KBM-7 (cell line): ENCODE measurements around the gene DLGAP1.

ENCODE experiments used
- DNase-seq: peaks from one replicate; pipeline ENCODE4 v3.0.0-alpha.2; 2015
- in situ Hi-C: fragments of 300-500 bp; cut with MboI; formaldehyde crosslinking; loops from 2 replicates; pipeline ENCODE4 v1.14.3; 2020; ENCODE audit warnings: low sequenced_read_pairs, low pct_unique_long_range_greater_than_20kb, mixed read lengths

DLGAP1 gene

DNA sequence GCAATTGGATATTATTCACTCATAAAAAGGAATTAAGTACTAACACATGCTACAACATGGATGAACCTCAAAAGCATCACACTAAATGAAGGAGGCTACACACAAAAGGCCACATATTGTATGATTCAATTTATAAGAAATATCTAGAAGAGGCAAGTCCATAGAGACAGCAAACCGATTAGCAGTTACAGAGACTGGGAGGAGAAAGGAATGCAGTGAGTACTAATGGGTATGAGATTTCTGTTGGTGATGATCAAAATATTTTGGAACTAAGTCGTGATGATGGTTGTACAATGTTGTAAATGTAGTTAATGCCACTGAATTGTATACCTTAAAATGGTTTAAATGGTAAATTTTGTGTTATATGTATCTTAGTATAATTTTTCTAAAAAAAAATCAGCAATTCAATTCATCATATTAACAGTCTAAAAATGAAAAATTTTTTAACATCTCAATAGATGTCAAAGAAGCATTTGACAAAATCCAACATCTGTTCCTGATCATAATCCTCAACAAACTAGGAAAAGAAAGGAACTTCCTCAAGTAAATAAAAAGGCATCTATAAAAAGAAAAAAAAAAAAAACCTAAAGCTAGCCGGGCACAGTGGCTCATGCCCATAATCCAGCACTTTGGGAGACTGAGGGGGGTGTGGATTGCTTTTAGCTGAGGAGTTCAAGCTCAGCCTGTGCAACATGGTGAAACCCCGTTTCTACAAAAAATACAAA lies 907.1 kb downstream of the DLGAP1 start:
- no peak for DNase-seq
- in situ Hi-C loops, result no loop called here

DNA sequence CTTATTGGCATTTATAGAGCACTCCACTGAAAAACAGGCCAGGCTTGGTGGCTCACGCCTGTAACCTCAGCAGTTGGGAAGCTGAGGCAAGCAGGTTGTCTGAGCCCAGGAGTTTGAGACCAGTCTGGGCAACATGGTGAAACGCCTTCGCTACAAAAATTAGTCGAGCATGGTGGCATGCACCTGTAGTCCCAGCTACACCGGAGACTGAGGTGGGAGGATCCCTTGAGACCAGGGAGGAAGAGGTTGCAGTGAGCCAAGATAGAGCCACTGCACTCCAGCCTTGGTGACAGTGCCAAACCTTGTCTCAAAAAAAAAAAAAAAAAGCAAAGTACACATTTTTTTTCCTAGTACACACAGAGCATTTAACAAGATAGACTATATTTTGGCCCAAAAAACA lies 909.0 kb downstream of the DLGAP1 start:
- DNase-seq, result no peak
- in situ Hi-C loops, result no loop called here

DNA sequence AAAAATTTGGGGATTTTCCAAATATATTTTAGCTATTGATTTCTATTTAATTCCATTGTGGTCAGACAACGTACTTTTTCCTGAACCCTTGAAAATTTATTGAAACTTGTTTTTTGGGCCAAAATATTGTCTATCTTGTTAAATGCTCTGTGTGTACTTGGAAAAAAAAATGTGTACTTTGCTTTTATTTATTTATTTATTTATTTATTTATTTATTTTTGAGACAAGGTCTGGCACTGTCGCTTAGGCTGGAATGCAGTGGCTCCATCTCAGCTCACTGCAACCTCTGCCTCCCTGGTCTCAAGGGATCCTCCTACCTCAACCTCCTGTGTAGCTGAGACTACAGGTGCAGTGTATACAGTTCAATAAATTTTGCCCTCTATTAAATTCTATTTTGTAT lies 910.6 kb downstream of the DLGAP1 start:
- in situ Hi-C loops, result no loop called here
- DNase-seq, result no peak

DNA sequence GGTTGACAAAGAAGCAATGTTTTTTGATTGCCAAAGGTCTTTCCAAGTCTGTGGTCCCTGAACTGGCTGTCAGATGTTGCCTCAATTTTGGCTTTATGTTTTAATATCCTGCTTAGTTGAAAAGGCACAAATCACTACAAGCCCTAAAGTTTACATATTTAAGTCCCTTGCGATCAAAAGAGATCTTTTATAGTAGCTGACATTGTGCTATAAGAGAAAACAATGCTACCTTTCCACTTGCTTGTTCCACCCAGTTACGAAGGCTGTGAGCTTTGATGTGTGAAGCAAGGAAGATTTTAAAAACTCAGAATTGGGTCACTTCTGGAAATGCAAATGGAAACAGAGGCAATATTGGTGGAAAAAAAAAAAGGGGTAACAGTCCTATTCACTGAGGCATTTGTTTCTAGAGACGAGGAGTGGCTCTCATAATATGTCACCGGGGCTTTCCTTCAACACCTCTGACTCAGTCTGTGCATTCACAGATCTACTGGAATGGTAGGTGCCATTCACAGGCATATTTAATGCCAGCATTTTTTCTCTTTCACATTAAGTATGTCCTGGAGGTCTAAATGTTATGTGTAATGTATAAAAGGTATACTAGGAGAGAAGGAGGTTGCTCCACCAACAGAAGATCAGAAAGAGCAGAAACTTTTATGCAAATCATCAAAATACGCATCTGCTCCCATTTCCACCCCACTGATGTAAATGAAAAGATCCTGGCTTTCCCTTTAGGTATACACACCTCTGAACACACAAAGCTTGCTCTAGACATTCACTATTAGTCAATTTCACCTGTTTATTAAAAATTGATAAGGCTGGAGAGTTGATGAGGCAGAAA lies 913.3 kb downstream of the DLGAP1 start:
- DNase-seq, result no peak
- in situ Hi-C loops, result no loop called here

DNA sequence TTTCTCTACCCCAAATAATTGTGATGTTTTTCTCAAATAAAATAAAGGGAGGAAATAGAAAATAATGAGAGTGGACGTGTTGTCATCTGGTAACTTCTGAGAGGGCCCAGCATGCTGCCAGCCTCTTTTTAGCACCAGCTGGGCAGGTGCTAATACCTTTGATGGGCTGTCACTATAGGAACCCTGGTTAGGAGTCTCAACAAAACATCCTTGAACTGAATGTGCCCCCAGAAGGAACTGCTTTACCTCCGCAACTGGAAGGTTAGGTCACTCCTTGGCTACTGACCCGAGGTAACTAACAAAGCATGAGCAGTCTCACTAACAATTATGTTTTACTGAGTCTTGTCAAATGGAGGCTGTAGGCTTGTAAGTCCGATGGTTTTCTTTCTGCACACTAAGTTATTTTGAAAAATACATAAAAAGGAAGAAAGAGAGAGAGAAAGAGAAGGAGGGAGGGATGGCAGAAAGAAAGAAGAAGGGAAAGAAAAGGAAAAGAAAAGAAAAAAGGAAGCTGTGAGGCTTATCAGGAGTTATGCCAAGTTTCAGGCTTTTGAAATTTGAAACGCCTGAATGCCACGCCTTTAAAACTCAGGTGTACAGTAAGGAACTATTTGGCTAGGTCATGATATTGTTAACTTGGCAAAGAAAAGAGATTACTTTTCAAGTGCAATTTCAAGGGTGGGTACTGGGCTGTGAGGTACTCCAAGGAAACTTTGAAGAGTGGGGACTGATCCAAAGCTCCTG lies 914.1 kb downstream of the DLGAP1 start:
- in situ Hi-C loops, result no loop called here
- no peak for DNase-seq

DNA sequence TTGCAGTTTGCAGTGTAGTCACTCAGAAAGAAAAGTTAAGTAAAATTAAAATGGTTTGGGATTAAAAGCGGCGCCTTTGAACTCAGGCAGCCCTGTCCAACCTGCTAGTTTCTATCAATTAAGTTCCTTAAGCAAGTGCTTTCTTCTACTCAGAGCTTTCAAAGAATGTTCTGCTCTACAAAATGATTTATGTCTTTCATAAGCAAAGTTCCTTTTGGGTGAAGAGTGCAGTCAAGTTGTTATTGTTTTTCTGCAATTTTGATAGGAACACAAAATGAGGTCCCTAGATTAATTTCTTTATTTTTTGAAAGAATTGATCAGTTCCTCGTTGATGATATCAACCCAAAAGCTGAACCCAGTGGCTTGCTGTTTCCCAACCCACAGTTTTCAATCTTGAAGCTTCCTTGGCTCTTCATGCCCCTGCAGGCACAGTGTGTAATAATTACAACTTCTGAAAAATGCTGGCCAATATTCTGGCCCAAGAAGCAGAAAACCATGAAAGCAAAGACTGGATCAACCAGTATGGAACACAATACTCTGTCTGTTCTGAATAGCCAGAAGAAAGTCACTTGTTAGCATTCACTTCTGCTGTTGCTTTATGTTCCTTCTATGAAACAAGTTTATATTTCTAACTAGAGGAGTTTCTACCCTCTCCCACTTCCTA lies 916.0 kb downstream of the DLGAP1 start:
- no peak for DNase-seq
- in situ Hi-C loops, result no loop called here

DNA sequence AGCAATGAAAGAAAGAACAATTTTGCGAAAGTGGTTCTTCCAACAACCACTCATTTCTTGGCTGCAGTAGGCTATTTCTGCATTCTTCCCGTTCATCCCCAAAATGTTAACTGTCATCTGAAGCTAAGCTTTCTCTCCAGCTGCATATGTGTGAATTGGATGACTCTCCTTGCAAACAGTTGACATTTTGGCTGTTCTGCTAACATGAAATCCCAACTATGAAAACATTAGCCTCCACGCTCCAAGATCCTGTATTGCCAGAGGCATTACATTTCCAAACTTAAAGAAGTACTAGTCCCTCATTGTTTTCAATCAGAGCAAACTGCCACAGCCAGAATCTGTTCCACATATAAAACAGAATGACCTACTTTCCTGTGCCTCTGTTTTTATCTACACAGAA lies 916.7 kb downstream of the DLGAP1 start:
- in situ Hi-C loops, result no loop called here
- no peak for DNase-seq

DNA sequence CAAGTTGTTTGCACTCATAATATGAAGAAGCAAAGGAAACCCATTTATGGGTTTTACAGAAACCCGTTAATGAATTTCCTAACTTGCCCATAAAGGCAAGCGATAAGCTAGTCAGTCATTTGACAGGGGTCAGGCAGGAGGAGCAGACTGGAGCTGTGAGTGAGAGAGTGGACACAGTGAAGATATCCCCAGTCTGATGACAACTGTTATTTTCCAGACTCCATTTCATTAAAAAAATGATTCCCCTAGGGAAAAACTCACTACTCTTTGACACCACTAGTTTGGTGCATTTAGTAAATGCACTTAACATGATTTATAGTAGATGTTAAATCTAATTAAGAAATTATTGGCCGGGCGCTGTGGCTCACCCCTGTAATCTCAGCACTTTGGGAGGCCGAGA lies 924.3 kb downstream of the DLGAP1 start:
- in situ Hi-C loops, result no loop called here
- no peak for DNase-seq

DNA sequence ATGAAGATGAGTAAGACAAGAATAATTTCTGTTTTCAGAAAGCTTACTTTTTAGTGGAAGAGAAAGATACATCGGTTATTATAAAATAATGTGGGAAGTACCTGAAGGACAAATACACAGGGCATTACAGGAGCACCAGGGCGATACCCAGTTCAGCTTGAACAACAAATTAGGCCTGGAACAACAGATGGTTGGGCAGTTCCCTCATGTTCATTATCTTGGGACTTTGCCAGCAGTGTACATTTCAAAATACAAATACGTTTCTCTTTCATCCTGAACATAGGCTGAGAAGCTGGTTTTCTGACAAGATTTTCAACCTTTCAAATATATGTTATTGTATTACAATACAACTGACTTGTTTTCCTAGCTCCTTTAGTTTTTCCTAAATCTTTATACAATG lies 925.5 kb downstream of the DLGAP1 start:
- in situ Hi-C loops, result no loop called here
- DNase-seq, result no peak

DNA sequence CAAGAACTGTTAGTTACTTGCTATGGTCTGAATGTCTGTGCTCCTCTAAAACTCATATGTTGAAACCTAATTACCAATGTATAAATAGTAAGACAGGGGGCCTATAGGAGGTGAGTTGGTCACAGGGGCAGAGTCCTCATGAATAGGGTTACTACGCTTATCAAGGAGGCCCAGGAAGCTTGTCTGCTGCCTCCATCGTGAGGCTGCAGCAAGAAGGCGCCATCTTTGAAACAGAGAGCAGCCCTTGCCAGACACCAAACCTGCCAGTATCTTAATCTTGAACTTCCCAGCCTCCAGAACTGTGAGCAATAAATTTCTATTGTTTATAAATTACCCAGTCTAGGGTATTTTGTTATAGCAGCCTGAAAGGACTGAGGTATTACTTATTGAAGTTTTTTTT lies 926.0 kb downstream of the DLGAP1 start:
- in situ Hi-C loops, result no loop called here
- no peak for DNase-seq

DNA sequence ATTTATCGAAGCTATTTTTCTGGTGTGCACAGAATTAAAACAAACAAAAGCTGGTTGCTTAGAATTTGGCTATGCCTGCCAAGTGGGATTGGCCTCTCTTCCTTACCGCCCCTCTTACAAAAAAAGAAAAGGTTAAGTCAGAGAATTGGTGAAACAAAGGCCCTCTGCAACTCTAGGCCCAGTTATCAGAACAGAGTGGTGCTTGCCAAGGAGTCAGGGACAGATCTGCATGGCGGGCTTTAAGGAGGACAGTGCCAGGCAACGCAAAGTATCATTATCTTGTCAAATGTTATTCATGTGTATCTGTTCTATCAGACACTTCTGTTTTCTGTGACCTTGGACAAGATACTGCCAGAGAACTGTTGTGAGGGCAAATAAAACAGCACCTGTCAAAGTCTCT lies 926.9 kb downstream of the DLGAP1 start:
- no peak for DNase-seq
- in situ Hi-C loops, result no loop called here

DNA sequence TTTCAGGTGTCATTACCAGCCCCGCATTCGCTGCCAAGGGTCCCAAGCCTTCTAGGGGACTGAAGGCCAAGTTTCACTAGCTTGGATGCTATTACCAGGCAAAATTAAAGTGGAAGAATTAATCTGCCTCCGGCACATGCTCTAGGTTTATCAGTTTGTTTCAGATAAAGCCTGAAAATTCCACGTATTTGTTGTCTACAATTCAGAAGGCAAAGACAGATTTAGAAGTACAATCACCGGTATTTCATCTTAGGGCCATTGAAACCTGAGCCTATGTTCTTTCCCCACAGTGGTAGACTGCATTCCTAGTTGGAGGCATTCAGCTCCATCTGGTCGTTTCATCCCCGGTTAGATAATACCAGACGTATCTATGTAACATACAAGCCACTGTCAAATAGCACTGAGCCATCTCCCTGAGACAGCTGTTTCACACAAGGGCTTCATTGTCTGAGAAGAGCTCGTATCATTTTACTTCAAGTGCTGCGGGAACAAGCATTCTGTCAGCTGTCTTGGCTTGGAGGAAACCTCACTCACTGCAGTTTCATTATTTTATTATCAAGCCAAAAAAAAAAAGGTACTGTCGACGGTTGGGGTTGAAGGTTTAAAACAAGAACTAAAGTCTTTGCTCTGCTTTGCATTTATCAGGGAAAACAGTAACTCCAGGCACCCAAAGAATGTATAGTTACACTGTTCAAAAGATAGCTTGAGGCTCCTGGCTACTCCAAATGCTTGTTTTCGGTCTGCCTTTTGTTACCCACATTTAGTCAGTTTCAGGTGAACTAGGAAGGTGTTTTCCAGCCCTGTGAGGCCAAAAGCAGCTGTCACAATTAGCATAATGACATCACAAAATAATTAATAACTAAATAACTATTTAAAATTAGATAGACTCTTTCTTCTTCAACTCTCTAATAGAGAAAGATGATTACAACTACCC lies 928.4 kb downstream of the DLGAP1 start:
- in situ Hi-C loops, result no loop called here

DNA sequence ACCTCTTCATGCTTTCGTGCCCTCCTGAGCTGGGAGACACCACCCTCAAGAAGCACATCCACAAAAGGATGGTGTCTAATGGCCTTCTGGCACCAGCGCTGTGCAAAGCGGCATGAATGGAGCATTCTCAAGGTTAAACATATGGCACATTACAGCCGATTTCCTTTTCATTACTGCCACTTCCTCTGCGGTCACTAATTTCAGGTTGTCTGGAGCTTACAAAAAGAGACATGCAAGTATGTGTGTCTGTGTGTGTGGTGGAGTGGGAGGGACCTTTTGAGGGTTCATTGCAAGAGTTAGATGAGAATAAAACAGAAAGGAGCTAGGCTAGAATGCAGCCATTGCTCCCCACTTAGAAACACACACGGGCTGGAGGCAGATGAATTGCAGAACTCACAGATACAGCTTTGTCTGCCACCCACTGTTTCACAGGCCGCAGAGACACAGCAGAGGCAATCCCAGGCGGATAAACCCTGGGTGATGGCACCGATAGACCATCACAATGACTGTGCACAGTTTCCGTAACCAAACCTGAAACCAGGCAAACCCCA lies 929.2 kb downstream of the DLGAP1 start:
- DNase-seq, result peak; percentile 96
- in situ Hi-C loops, result no loop called here

More for the DNA sequence above, 928.4 kb downstream of the DLGAP1 start:
- peak; percentile 24 for DNase-seq

DNA sequence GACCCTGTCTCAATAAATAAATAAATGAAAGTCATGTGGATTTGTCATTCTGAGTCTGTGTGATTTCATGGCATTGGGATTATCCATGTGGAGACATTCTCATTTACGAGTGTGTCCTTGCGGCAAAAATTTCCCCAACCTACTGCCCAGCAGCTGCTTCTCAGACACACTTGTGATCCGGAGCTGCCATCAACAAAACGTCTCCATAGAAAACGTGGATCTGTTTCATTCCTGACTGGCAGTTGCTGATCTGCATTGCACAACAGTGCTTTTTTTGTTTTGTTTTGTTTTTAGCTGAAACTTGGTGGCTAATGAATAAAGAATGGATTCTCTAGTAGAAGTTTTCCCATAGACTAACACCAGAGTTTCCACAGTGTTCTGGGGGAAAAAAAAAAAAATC lies 930.4 kb downstream of the DLGAP1 start:
- in situ Hi-C loops, result no loop called here
- no peak for DNase-seq

DNA sequence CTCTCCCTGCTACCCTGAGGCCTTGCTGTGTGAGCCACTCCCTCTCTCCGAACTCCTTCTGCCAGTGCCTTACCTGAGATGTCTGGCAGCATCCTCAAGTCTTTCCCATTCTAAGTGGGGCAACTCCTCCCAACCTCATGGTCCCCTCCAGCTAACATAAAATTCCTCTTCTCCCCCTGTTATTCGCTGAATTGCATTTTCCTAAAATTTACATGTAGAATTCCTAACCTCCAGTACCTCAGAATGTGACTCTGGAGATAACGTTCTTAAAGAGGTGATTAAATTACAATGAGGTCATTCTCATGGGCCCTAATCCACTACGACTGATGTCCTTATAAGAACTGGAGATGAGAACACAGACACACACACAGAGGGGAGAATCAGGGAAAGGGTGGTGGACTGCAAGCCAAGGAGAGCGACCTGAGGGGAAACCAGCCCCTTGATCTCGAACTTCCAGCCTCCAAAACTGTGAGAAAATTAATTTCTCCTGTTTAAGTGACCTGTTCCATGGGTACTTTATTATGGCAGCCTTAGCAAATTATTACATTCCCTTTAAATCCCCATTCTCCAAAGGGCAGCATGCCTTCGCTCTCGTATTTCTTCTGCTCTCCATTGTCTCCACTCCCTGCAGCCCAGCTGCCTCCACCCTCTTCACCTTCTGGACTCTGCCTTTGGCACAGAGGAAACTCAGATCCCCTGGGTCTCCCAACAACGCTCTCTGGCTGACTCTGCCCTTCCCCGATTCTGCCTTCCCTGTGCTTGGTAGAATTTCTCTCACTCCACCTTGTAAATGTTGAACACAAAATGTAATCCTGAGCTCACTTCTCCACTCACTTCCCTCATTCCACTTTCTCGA lies 934.6 kb downstream of the DLGAP1 start:
- DNase-seq, result no peak
- in situ Hi-C loops, result no loop called here

DNA sequence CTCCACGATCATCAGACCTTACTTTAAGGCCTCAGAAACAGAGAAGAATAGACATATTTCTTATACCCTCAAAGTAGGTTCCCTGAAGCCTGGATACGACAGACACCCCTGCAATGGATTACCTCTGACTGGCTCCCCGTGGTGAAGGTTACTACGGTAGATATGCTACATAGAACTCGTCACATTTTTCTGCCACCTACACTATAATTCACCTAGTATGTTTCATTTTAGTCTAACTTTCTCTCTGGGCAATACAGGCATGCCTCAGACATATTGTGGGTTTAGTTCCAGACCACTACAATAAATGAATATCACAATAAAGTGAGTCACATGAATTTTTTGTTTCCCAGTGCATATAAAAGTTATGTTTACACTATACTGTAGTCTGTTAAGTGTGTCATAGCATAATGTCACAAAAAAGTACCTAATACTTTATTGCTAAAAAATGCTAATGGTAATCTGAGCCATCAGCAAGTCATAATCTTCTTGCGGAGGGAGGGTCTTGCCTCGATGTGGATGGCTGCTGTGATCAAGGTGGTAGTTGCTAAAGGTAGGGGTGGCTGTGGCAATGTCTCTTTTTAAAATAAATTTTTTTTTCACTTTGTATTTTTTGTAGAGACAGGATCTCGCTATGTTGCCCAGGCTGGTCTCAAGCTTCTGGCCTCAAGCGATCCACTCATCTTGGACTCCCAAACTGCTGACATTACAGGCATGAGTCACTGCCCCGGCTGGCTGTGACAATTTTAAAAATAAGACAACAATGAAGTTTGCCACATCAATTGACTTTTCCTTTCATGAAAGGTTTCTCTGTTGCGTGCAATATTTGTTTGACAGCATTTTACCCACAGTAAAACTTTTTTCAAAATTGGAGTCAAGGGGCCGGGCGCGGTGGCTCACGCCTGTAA lies 940.5 kb downstream of the DLGAP1 start:
- in situ Hi-C loops, result no loop called here

More for the DNA sequence above, 940.5 kb downstream of the DLGAP1 start:
- DNase-seq, result no peak
